ENCODE results near the gene ADRA2C.

DNA sequence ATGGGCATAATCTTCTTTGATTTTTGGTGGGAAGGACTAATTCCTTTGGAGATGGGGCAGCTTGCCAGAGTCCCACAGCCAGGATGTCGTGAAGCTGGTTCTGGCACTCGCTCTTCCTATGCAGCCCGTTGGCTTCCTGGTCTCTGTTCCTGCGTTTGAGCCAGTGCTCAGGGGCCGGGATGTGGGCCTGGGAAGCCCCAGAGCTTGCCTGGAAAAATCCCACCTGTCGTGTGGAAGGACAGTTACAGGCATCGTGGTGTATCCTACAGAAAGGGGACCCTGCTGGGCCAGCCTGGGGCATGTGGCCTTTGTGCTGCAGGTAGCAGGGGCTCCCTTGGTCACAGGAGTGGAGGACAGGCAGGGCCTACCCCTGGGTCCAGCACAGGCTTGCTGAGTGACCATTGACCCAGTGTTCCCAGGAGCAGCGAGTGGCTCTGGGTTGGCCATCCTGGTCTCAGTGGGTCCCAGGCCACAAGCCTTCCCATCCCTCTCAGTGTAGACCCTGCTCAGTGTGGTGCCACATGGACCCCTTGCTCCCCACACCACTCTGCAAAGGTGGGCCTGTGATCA lies 50.2 kb downstream of the ADRA2C start:
- no peak for TF ChIP-seq POLR2A (IDR thresholded peaks at IDR 0.05)
- TF ChIP-seq, protein P1, sequence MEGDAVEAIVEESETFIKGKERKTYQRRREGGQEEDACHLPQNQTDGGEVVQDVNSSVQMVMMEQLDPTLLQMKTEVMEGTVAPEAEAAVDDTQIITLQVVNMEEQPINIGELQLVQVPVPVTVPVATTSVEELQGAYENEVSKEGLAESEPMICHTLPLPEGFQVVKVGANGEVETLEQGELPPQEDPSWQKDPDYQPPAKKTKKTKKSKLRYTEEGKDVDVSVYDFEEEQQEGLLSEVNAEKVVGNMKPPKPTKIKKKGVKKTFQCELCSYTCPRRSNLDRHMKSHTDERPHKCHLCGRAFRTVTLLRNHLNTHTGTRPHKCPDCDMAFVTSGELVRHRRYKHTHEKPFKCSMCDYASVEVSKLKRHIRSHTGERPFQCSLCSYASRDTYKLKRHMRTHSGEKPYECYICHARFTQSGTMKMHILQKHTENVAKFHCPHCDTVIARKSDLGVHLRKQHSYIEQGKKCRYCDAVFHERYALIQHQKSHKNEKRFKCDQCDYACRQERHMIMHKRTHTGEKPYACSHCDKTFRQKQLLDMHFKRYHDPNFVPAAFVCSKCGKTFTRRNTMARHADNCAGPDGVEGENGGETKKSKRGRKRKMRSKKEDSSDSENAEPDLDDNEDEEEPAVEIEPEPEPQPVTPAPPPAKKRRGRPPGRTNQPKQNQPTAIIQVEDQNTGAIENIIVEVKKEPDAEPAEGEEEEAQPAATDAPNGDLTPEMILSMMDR (IDR thresholded peaks at IDR 0.05) = no peak

Measured in adrenal gland (tissue), 5 donors.